Retina (tissue), 1 donor: ENCODE results near the gene PNLIPRP2.

Experiments
- DNase-seq: peaks from one replicate; pipeline ENCODE4 v3.0.0-alpha.2; 2016

The PNLIPRP2 gene

GRCh38 chr10:116657863-116658551 lies 37.3 kb downstream of the PNLIPRP2 start:
- no peak for DNase-seq

GRCh38 chr10:116659049-116659670 lies 38.4 kb downstream of the PNLIPRP2 start:
- no peak for DNase-seq

GRCh38 chr10:116660860-116661259 lies 40.1 kb downstream of the PNLIPRP2 start:
- DNase-seq, result no peak

- DNase-seq, result no peak
Observed at GRCh38 chr10:116663342-116663741, 42.6 kb downstream of the PNLIPRP2 start.

GRCh38 chr10:116664631-116665030 lies 43.9 kb downstream of the PNLIPRP2 start:
- DNase-seq, result no peak

- peak; percentile 21 for DNase-seq
Observed at GRCh38 chr10:116665541-116666125, 44.9 kb downstream of the PNLIPRP2 start.

- no peak for DNase-seq
Observed at GRCh38 chr10:116667484-116667883, 46.7 kb downstream of the PNLIPRP2 start.

GRCh38 chr10:116668018-116668417 lies 47.3 kb downstream of the PNLIPRP2 start:
- no peak for DNase-seq

GRCh38 chr10:116668446-116668845 lies 47.7 kb downstream of the PNLIPRP2 start:
- DNase-seq, result no peak

GRCh38 chr10:116669080-116669479 lies 48.3 kb downstream of the PNLIPRP2 start:
- no peak for DNase-seq

GRCh38 chr10:116669832-116670644 lies 49.3 kb downstream of the PNLIPRP2 start:
- no peak for DNase-seq

GRCh38 chr10:116670706-116671105 lies 50.0 kb downstream of the PNLIPRP2 start:
- no peak for DNase-seq

- DNase-seq, result no peak
Observed at GRCh38 chr10:116671274-116671926, 50.6 kb downstream of the PNLIPRP2 start.

- DNase-seq, result no peak
Observed at GRCh38 chr10:116672891-116673290, 52.1 kb downstream of the PNLIPRP2 start.

GRCh38 chr10:116673866-116674265 lies 53.1 kb downstream of the PNLIPRP2 start:
- no peak for DNase-seq

GRCh38 chr10:116674901-116675423 lies 54.2 kb downstream of the PNLIPRP2 start:
- DNase-seq, result no peak

- DNase-seq, result no peak
Observed at GRCh38 chr10:116676118-116676517, 55.4 kb downstream of the PNLIPRP2 start.

- no peak for DNase-seq
Observed at GRCh38 chr10:116676633-116677032, 55.9 kb downstream of the PNLIPRP2 start.

GRCh38 chr10:116679351-116679750 lies 58.6 kb downstream of the PNLIPRP2 start:
- DNase-seq, result no peak

GRCh38 chr10:116683166-116683565 lies 62.4 kb downstream of the PNLIPRP2 start:
- DNase-seq, result no peak

GRCh38 chr10:116683821-116684220 lies 63.1 kb downstream of the PNLIPRP2 start:
- DNase-seq, result no peak

- DNase-seq, result no peak
Observed at GRCh38 chr10:116684781-116685180, 64.0 kb downstream of the PNLIPRP2 start.

GRCh38 chr10:116685807-116686206 lies 65.1 kb downstream of the PNLIPRP2 start:
- DNase-seq, result no peak
